Measurements from ENCODE around the gene HIP1.

HIP1 gene

DNA sequence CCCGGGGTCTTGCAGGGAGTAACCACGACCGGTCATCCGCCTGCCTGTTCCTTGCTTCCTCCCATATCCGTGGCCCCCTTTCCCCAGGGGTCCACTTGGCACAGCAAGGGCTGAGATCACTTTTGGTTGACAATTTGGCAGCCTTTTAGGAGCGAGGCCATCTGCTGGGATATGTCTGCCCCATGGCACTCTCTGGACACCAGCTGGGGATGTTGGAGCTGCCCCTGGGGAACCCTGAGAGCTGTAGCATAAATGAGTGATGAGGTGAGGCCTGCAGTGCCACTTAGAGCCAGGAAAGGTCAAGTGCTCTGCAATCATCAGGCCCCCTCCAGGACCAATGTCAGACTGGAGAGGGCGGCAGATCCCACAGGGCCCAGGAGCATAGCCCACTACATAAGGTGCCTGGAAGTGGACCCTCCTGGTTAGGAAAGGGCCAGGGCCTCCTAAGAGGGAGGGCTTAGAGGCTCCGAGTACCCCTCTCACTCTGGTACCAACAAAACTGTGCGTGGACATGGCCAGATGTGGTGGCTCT lies 92.1 kb downstream of the HIP1 start:
- in situ Hi-C loops (cut with MboI; ENCODE audit: low sequenced_read_pairs) = loop anchor here (25.0 kb wide), 1 partner anchor 109 kb away; no protein-coding TSS in a partner anchor

DNA sequence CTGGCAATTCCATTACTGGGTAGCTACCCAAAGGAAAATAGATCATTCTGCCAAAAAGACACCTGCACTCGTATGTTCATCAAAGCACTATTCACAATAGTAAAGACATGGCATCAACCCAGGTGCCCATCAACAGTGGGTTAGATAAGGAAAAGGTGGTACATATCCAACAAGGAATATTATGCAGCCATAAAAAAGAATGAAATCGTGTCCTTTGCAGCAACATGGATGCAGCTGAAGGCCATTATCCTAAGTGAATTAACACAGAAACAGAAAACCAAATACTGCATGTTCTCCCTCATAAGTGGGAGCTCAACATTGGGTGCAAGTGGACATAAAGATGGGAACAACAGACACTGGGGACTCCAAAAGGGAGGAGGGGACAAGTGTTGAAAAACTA lies 93.2 kb downstream of the HIP1 start:
- in situ Hi-C loops (cut with MboI; ENCODE audit: low sequenced_read_pairs) = loop anchor here (25.0 kb wide), 1 partner anchor 108 kb away; no protein-coding TSS in a partner anchor

GRCh38 chr7:75644589-75644988 lies 94.2 kb downstream of the HIP1 start:
- in situ Hi-C loops (cut with MboI; ENCODE audit: low sequenced_read_pairs) = loop anchor here (25.0 kb wide), 1 partner anchor 107 kb away; no protein-coding TSS in a partner anchor

DNA sequence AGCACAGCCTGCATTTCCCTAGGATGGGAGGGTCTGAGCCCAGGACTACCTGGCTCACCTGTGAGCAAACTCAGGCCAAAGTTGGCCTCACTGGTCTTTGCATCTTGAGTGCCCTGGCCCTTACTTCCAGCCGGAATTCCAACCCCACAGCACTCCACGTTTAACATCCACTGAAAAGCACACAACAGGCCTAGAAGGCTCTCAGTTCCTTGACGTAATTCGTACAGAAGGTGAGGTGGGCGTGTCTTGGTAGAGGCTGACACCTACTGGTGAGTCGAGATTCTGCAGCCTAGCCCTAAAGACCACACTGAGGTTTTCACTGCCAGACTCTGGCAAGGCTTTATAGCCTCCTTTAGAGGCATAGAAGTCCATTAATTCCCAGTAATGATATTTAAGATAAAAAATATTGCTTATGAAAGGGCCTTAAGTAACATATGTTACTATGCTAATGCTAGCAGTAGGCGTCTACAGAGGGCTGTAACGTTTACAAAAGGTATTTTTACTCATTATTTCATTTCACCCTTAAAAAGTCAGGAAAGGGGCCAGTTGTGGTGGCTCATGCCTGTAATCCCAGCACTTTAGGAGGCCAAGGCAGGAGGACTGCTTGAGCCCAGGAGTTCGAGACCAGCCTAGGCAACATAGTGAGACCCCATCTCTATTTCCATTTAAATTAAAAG lies 95.8 kb downstream of the HIP1 start:
- in situ Hi-C loops (cut with MboI; ENCODE audit: low sequenced_read_pairs) = loop anchor here (25.0 kb wide), 1 partner anchor 106 kb away; no protein-coding TSS in a partner anchor

DNA sequence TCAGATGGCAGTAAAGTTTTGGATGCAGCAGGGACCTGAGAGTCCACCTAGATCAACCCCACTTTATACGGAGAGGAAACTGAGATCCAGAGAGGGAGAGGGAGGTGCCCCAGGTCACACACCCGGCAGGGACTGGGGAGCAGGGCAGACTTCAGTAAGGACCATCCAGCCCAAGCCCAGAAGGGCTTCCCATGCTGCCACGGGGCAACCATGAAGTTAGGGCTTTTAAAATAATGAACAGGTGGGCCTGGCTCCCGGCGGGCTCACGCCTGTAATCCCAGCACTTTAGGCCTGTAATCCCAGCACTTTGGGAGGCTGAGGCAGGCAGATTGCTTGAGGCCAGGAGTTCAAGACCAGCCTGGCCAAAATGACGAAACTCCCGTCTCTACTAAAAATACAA lies 98.5 kb downstream of the HIP1 start:
- in situ Hi-C loops (cut with MboI; ENCODE audit: low sequenced_read_pairs) = loop anchor here (25.0 kb wide), 1 partner anchor 103 kb away; no protein-coding TSS in a partner anchor

GRCh38 chr7:75639886-75640190 lies 98.9 kb downstream of the HIP1 start:
- in situ Hi-C loops (cut with MboI; ENCODE audit: low sequenced_read_pairs) = loop anchor here (25.0 kb wide), 1 partner anchor 103 kb away; no protein-coding TSS in a partner anchor

DNA sequence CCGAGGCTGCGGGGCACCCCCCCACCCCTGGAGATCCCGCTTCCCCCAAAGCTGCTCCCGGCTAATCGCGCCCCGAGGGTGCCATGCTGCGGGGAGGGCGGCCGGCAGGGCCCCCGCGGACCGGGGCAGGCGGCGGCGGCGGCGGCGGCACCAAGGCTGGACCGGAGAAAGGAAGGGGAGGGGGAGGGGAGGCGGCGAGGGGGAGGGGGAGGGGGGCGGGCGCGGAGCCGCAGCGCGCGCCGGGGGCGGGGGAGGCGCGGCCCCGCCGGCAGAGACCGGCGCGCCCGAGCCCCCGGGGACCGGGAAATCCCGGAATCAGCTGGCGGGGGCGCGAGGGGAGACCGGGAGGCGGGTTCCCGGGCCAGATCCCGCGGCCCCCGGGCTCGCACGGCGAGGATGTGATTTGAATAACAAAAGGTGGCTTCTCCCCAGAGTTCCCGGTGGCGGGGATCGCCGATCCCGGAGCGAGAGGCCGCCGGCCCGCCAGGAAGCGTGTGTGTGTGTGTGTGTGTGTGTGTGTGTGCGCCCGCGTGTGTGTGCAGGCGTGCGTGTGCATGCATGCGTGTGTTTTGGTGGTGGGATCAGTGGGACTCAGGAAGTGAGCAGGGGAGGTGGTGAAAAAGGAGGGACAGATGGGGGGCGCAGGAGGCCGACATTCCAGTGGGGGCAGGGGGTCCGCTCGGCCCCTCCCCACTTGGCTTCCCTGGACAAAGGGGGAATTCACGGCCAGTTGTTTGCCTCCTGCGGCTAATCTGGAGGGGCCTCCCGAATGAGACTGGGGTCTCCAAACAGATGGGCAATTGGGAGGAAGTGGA lies 99.5 kb downstream of the HIP1 start:
- in situ Hi-C loops (cut with MboI; ENCODE audit: low sequenced_read_pairs) = loop anchor here (25.0 kb wide), 1 partner anchor 102 kb away; no protein-coding TSS in a partner anchor

- in situ Hi-C loops (cut with MboI; ENCODE audit: low sequenced_read_pairs) = loop anchor here (25.0 kb wide), 1 partner anchor 101 kb away; no protein-coding TSS in a partner anchor
These were observed 100.1 kb downstream of the HIP1 start for GRCh38 chr7:75638594-75639070.

- in situ Hi-C loops (cut with MboI; ENCODE audit: low sequenced_read_pairs) = loop anchor here (25.0 kb wide), 1 partner anchor 101 kb away; no protein-coding TSS in a partner anchor
These were observed 100.7 kb downstream of the HIP1 start for GRCh38 chr7:75637854-75638593.

- in situ Hi-C loops (cut with MboI; ENCODE audit: low sequenced_read_pairs) = loop anchor here (25.0 kb wide), 1 partner anchor 98 kb away; no protein-coding TSS in a partner anchor
These were observed 103.7 kb downstream of the HIP1 start for GRCh38 chr7:75635036-75635435.

- in situ Hi-C loops (cut with MboI; ENCODE audit: low sequenced_read_pairs) = loop anchor here (25.0 kb wide), 1 partner anchor 95 kb away; no protein-coding TSS in a partner anchor
These were observed 106.2 kb downstream of the HIP1 start for GRCh38 chr7:75632587-75632986.

GRCh38 chr7:75631711-75632110 lies 107.0 kb downstream of the HIP1 start:
- in situ Hi-C loops (cut with MboI; ENCODE audit: low sequenced_read_pairs) = loop anchor here (25.0 kb wide), 1 partner anchor 94 kb away; no protein-coding TSS in a partner anchor

- in situ Hi-C loops (cut with MboI; ENCODE audit: low sequenced_read_pairs) = loop anchor here (25.0 kb wide), 1 partner anchor 93 kb away; no protein-coding TSS in a partner anchor
These were observed 108.2 kb downstream of the HIP1 start for GRCh38 chr7:75630549-75630948.

DNA sequence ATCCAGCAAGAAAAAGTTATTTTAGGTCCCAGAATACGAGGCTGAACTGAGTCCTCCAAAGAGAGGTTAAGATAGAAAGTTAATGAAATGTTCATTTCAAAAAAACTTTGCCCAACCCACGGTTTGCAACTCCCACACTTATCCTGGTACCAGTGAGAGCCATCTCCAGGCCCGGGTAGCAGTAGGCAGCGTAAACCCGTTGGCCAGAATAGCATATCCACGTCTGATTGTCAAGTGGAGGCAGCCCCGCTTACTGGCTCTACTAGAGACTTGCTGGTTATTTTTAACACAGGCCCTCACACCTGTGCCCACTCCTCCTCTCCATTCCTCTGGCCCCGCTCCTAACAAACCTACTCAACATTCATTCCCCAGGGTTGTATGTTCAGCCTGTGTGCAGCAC lies 109.7 kb downstream of the HIP1 start:
- in situ Hi-C loops (cut with MboI; ENCODE audit: low sequenced_read_pairs) = loop anchor here (25.0 kb wide), 1 partner anchor 92 kb away; no protein-coding TSS in a partner anchor

DNA sequence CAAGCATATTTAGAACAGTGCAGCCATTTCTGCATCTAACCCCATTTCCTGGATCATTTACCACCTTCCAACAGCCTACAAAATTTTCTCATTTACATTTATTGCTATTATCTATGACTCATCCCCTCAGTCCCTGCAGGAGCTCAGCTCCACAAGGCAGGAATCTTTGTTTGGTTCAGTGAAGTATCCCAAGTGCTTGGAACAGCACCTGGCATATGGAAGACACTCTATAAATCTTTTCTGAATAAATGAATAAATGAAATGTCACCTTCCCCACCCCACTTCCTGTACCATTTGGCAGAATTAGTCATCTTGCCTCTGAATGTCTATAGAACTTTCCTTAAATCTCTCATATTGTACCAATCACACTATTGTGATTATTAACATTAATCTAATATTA lies 110.7 kb downstream of the HIP1 start:
- in situ Hi-C loops (cut with MboI; ENCODE audit: low sequenced_read_pairs) = loop anchor here (25.0 kb wide), 1 partner anchor 91 kb away; no protein-coding TSS in a partner anchor

DNA sequence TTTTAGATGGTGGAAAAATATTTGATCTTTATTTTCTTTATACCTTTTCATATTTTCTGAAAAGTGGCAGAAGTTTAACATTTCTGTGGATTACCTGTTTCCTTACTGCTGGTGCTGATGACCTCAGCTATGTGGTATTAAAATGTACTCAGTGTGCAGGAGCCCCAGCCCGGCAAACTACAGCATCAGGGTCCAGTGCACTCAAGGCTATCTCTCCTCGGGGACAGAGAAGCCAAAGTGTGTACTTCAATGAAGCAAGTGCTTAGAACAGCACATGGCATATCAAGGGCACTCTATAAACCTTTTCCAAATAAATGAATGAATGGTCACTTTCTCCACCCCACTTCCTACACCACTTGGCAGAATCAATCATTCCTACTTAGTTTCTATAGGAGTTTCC lies 111.8 kb downstream of the HIP1 start:
- in situ Hi-C loops (cut with MboI; ENCODE audit: low sequenced_read_pairs) = loop anchor here (25.0 kb wide), 1 partner anchor 90 kb away; no protein-coding TSS in a partner anchor

- in situ Hi-C loops (cut with MboI; ENCODE audit: low sequenced_read_pairs) = loop anchor here (25.0 kb wide), 1 partner anchor 89 kb away; no protein-coding TSS in a partner anchor
These were observed 112.9 kb downstream of the HIP1 start for GRCh38 chr7:75625868-75626267.

DNA sequence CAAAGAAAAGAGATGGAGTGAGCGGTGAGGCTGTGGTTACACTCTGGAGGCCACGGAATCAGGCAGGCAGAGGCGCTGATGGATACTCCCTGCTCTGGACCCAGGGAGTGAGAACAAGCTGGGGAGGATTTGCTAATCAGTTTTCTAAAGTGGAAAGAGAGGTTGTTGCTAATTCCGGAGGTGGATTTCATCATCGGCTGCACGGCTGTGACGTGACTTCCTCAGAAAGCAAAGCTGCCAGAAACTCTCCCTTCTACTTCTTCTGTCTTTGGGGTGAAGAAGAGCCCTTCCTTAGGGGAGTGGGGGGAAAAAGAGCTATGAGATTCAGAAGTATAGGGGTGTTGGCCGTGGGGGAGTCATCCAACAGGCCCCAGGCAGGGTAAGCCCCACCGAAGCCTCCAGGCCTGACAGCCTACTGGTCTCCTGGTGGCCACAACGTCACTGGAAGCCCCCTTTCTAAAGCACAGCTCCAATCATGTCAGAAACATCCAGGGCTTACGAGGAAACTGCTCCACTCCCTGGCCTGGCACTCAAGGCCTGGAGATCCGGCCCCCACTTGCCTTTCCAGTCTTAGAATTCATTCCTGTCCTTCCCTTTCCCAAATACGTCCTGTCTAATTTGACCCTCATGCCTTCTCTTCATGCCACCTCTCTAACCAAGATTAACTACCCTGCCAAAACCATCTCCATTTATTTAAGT lies 114.5 kb downstream of the HIP1 start:
- in situ Hi-C loops (cut with MboI; ENCODE audit: low sequenced_read_pairs) = no loop called here

- in situ Hi-C loops (cut with MboI; ENCODE audit: low sequenced_read_pairs) = no loop called here
These were observed 115.2 kb downstream of the HIP1 start for GRCh38 chr7:75623390-75624133.

Measured in hTERT RPE-1 (cell line).